Esophagus muscularis mucosa (tissue), 4 donors: Measurements from ENCODE around the gene PPM1D.

Experiments
- CTCF ChIP-seq, 3 experiments: fragments of 200-600 bp in 2 of 3; fragments of 450-650 bp in 1 of 3; sonication (generic) in 2 of 3; IDR thresholded peaks; one replicate each; pipeline ENCODE4 v1.5.1; 2017 to 2019; ENCODE audit warnings: antibody characterized with exemption in 3 of 3, mild to moderate bottlenecking in 2 of 3, moderate library complexity in 1 of 3
- EP300 ChIP-seq: sonication (generic); formaldehyde crosslinking; IDR thresholded peaks from one replicate; pipeline ENCODE4 v1.6.1; 2017; ENCODE audit warnings: antibody characterized with exemption
- POLR2A ChIP-seq: fragments of 450-650 bp; IDR thresholded peaks from one replicate; pipeline ENCODE4 v1.6.1; 2017; ENCODE audit warnings: antibody characterized with exemption, moderate library complexity, mild to moderate bottlenecking, low read depth
- POLR2AphosphoS5 ChIP-seq, 2 donors: sonication (generic); formaldehyde crosslinking; IDR thresholded peaks; one replicate each; pipeline ENCODE4 v1.6.1; 2017; ENCODE audit warnings: antibody characterized with exemption in 2 of 2

DNA sequence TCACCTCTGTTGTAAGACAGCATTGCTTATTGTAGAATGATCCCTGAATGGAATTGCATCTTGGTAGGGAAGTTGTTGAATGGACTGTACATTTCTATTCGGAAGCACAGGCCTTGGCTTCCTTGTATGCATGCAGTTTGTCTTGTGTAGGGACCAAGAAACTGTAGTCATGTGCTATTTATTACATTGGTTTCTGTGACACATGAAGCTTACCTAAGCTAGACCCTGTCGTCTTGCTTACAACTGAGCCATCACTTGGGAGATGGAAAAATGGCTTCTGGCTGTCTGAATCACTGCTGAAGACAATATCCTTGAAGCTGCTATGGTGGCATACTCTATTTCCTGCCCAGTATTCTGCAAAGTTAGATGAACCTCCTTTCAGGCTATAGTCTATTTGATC lies 29.1 kb downstream of the PPM1D start:
- no peak for TF ChIP-seq CTCF (IDR thresholded peaks at IDR 0.05)
- no peak for TF ChIP-seq POLR2A
- no peak for TF ChIP-seq EP300
- TF ChIP-seq POLR2AphosphoS5 (IDR thresholded peaks at IDR 0.05) = no peak
